ENCODE measurements around the gene ENPP1.

Gene ENPP1

DNA sequence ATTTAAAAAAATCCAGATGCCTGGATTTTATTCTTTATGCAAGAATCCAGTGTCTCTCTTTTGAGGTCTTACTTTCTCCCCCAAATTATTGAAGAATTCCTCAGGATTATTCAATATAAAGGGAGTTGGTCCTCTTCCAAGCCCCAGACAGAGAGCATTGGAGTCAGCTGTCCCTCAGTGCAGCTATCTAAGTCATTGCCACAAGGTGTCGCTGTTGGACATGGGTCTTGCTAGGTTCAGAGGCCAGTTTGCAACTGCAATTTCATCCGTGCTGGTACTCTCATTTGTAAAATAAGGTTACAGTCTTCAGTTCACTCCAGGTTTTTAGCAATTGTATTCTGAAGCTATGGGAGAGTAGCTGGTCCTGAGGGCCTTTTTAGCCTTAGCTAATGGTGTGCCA is 115.5 kb downstream of the ENPP1 start:
- TF ChIP-seq, protein P1, sequence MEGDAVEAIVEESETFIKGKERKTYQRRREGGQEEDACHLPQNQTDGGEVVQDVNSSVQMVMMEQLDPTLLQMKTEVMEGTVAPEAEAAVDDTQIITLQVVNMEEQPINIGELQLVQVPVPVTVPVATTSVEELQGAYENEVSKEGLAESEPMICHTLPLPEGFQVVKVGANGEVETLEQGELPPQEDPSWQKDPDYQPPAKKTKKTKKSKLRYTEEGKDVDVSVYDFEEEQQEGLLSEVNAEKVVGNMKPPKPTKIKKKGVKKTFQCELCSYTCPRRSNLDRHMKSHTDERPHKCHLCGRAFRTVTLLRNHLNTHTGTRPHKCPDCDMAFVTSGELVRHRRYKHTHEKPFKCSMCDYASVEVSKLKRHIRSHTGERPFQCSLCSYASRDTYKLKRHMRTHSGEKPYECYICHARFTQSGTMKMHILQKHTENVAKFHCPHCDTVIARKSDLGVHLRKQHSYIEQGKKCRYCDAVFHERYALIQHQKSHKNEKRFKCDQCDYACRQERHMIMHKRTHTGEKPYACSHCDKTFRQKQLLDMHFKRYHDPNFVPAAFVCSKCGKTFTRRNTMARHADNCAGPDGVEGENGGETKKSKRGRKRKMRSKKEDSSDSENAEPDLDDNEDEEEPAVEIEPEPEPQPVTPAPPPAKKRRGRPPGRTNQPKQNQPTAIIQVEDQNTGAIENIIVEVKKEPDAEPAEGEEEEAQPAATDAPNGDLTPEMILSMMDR (IDR thresholded peaks at IDR 0.05; ENCODE audit: borderline replicate concordance, insufficient read depth, low read depth, low read length): peak; percentile 59; the same call in 1 of the 2 replicates
- H3K4me3 ChIP-seq (ENCODE audit: low read depth, low read length): no peak overlapping the region

DNA sequence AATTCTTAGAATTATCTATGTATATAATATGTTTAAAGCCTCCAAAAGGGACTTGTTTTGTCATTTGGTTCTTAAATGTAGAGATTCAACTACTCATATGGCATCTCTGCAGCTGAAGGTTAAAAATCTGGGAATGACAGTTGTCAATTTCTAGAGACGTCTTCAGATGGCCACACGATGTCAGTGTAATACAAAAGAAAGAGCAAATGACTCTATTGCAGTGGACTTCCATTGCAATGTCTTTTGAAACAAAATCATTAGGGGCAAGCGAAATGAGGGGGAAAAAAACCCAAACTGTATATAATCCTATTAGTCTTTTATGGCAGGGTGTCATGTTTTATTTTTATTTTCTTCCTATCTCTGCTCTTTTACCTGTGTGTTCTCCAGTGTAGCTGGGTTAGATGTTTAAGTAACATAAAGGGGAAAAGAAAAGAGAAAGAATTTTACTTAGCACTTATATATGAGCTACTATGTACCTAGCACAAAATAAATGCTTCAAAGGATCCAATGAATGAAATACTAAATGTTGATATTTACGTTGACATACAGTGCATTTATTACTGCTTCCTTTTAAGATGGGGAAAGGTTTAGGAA is 117.2 kb downstream of the ENPP1 start:
- TF ChIP-seq, protein P1 (IDR thresholded peaks at IDR 0.05; ENCODE audit: borderline replicate concordance, insufficient read depth, low read depth, low read length): 0 out of 2 replicates have a peak, but pooled peaks have one; percentile 6

GRCh38 chr6:131929264-131929663 is 121.4 kb downstream of the ENPP1 start:
- TF ChIP-seq, protein P1 (IDR thresholded peaks at IDR 0.05; ENCODE audit: borderline replicate concordance, insufficient read depth, low read depth, low read length): no peak
- H3K4me3 ChIP-seq (ENCODE audit: low read depth, low read length): no peak overlapping the region

More for the DNA sequence above, 117.2 kb downstream of the ENPP1 start:
- H3K4me3 ChIP-seq (ENCODE audit: low read depth, low read length): no peak overlapping the region

- H3K4me3 ChIP-seq (ENCODE audit: low read depth, low read length): no peak overlapping the region
These were observed 122.2 kb downstream of the ENPP1 start for GRCh38 chr6:131929976-131930375.

GRCh38 chr6:131931063-131931750 is 123.4 kb downstream of the ENPP1 start:
- TF ChIP-seq, protein P1 (IDR thresholded peaks at IDR 0.05; ENCODE audit: borderline replicate concordance, insufficient read depth, low read depth, low read length): no peak
- no peak overlapping the region for H3K4me3 ChIP-seq (ENCODE audit: low read depth, low read length)

More at GRCh38 chr6:131929976-131930375, 122.2 kb downstream of the ENPP1 start:
- TF ChIP-seq, protein P1 (IDR thresholded peaks at IDR 0.05; ENCODE audit: borderline replicate concordance, insufficient read depth, low read depth, low read length): no peak

- H3K4me3 ChIP-seq (ENCODE audit: low read depth, low read length): no peak overlapping the region
- TF ChIP-seq, protein P1 (IDR thresholded peaks at IDR 0.05; ENCODE audit: borderline replicate concordance, insufficient read depth, low read depth, low read length): no peak
These were observed 128.3 kb downstream of the ENPP1 start for GRCh38 chr6:131936156-131936555.

GRCh38 chr6:131937226-131937625 is 129.4 kb downstream of the ENPP1 start:
- H3K4me3 ChIP-seq (ENCODE audit: low read depth, low read length): no peak overlapping the region
- TF ChIP-seq, protein P1 (IDR thresholded peaks at IDR 0.05; ENCODE audit: borderline replicate concordance, insufficient read depth, low read depth, low read length): no peak
